NT2/D1 (cell line): ENCODE data around the gene MPPED1.

Experiments used
- DNase-seq: peaks from one replicate; pipeline ENCODE4 v3.0.0-alpha.2; 2011; ENCODE audit warnings: low read depth, low spot score
- H3K27me3 ChIP-seq: 2 replicates; pipeline ENCODE4 v1.6.0; 2011; ENCODE audit warnings: mild to moderate bottlenecking; ENCODE audit not compliant: insufficient read length, insufficient read depth
- H3K36me3 ChIP-seq: 2 replicates; pipeline ENCODE4 v1.6.1; 2011; ENCODE audit warnings: mild to moderate bottlenecking, low read length, mixed read lengths; ENCODE audit not compliant: insufficient read depth, insufficient read length
- H3K4me1 ChIP-seq: 2 replicates; pipeline ENCODE4 v1.5.1; 2011; ENCODE audit not compliant: insufficient read depth, insufficient read length
- H3K4me3 ChIP-seq: 2 replicates; pipeline ENCODE4 v1.5.1; 2011; ENCODE audit warnings: low read depth; ENCODE audit not compliant: insufficient read length
- H3K9ac ChIP-seq: 2 replicates; pipeline ENCODE4 v1.6.0; 2011; ENCODE audit warnings: low read depth; ENCODE audit not compliant: insufficient read length
- H3K9me3 ChIP-seq: 2 replicates; pipeline ENCODE4 v1.5.1; 2011; ENCODE audit warnings: mild to moderate bottlenecking, low read length; ENCODE audit not compliant: insufficient read depth
- SUZ12 ChIP-seq: IDR thresholded peaks from 2 replicates; pipeline ENCODE4 v1.6.1; 2011; ENCODE audit not compliant: insufficient read length, insufficient read depth; ENCODE audit errors: extremely low read depth
- YY1 ChIP-seq: IDR thresholded peaks from 2 replicates; pipeline ENCODE4 v1.6.1; 2011; ENCODE audit not compliant: insufficient read length, insufficient read depth
- ZNF274 ChIP-seq: IDR thresholded peaks from 2 replicates; pipeline ENCODE4 v1.6.1; 2011; ENCODE audit warnings: mild to moderate bottlenecking, low read depth, low read length

Gene MPPED1

GRCh38 chr22:43476341-43476740 lies 64.5 kb downstream of the MPPED1 start:
- no peak for DNase-seq
- Histone ChIP-seq H3K27me3 (no peaks in the 10 kb centered on the region), H3K36me3 (no peaks in the 10 kb centered on the region), H3K4me1 (peaks cover 3% of the 10 kb centered on the region), H3K9ac (no peak overlapping the region), H3K9me3 (no peaks in the 10 kb centered on the region), H3K4me3 (no peak overlapping the region)
- TF ChIP-seq YY1 (no peak), SUZ12 (no peak), ZNF274 (no peak)

- H3K36me3 ChIP-seq: no peaks in the 10 kb centered on the region
- TF ChIP-seq ZNF274 (no peak), SUZ12 (no peak), YY1 (no peak)
- no peak overlapping the region for H3K4me3 ChIP-seq
- no peaks in the 10 kb centered on the region for H3K27me3 ChIP-seq
- no peak overlapping the region for H3K9ac ChIP-seq
- H3K4me1 ChIP-seq: peaks cover 5% of the 10 kb centered on the region
- DNase-seq: no peak
- no peaks in the 10 kb centered on the region for H3K9me3 ChIP-seq
Observed at GRCh38 chr22:43476751-43477725, 65.2 kb downstream of the MPPED1 start.

- Histone ChIP-seq H3K9ac (no peak overlapping the region), H3K4me1 (peaks cover 4% of the 10 kb centered on the region), H3K4me3 (no peak overlapping the region), H3K27me3 (no peaks in the 10 kb centered on the region), H3K36me3 (no peaks in the 10 kb centered on the region), H3K9me3 (no peaks in the 10 kb centered on the region)
- no peak for DNase-seq
- TF ChIP-seq SUZ12: no peak
- no peak for TF ChIP-seq ZNF274
- no peak for TF ChIP-seq YY1
Observed at GRCh38 chr22:43477966-43478365, 66.2 kb downstream of the MPPED1 start.

GRCh38 chr22:43478621-43479300 lies 66.9 kb downstream of the MPPED1 start:
- no peak for DNase-seq
- H3K9me3 ChIP-seq: no peaks in the 10 kb centered on the region
- H3K27me3 ChIP-seq: no peaks in the 10 kb centered on the region
- H3K4me1 ChIP-seq: peaks cover 2% of the 10 kb centered on the region
- H3K36me3 ChIP-seq: no peaks in the 10 kb centered on the region
- H3K9ac ChIP-seq: no peak overlapping the region
- TF ChIP-seq SUZ12: no peak
- no peak for TF ChIP-seq YY1
- TF ChIP-seq ZNF274: no peak
- H3K4me3 ChIP-seq: no peak overlapping the region

GRCh38 chr22:43479301-43479950 lies 67.6 kb downstream of the MPPED1 start:
- TF ChIP-seq ZNF274 (no peak), YY1 (no peak), SUZ12 (no peak)
- peaks cover 2% of the 10 kb centered on the region for H3K4me1 ChIP-seq
- DNase-seq: no peak
- no peak overlapping the region for H3K9ac ChIP-seq
- no peaks in the 10 kb centered on the region for H3K36me3 ChIP-seq
- no peaks in the 10 kb centered on the region for H3K9me3 ChIP-seq
- H3K4me3 ChIP-seq: no peak overlapping the region
- H3K27me3 ChIP-seq: no peaks in the 10 kb centered on the region

GRCh38 chr22:43479962-43480361 lies 68.1 kb downstream of the MPPED1 start:
- no peaks in the 10 kb centered on the region for H3K27me3 ChIP-seq
- no peaks in the 10 kb centered on the region for H3K9me3 ChIP-seq
- no peak overlapping the region for H3K4me3 ChIP-seq
- no peak for DNase-seq
- no peaks in the 10 kb centered on the region for H3K36me3 ChIP-seq
- peaks cover 2% of the 10 kb centered on the region for H3K4me1 ChIP-seq
- TF ChIP-seq YY1 (no peak), SUZ12 (no peak)
- H3K9ac ChIP-seq: no peak overlapping the region

GRCh38 chr22:43481568-43482317 lies 69.9 kb downstream of the MPPED1 start:
- no peak overlapping the region for H3K4me3 ChIP-seq
- peaks cover 2% of the 10 kb centered on the region for H3K4me1 ChIP-seq
- no peaks in the 10 kb centered on the region for H3K27me3 ChIP-seq
- DNase-seq: no peak
- TF ChIP-seq SUZ12 (no peak), ZNF274 (no peak)
- no peaks in the 10 kb centered on the region for H3K36me3 ChIP-seq
- no peaks in the 10 kb centered on the region for H3K9me3 ChIP-seq
- H3K9ac ChIP-seq: no peak overlapping the region
